Measurements from ENCODE around the gene SMIM13. TPM values are rescaled to one million over a fixed set of nuclear protein-coding genes. Genes with fewer than 3 reads are reported as not detected.

Gene SMIM13
- 1 to 10 TPM; 2.1 to 2.9 TPM for polyA plus RNA-seq

DNA sequence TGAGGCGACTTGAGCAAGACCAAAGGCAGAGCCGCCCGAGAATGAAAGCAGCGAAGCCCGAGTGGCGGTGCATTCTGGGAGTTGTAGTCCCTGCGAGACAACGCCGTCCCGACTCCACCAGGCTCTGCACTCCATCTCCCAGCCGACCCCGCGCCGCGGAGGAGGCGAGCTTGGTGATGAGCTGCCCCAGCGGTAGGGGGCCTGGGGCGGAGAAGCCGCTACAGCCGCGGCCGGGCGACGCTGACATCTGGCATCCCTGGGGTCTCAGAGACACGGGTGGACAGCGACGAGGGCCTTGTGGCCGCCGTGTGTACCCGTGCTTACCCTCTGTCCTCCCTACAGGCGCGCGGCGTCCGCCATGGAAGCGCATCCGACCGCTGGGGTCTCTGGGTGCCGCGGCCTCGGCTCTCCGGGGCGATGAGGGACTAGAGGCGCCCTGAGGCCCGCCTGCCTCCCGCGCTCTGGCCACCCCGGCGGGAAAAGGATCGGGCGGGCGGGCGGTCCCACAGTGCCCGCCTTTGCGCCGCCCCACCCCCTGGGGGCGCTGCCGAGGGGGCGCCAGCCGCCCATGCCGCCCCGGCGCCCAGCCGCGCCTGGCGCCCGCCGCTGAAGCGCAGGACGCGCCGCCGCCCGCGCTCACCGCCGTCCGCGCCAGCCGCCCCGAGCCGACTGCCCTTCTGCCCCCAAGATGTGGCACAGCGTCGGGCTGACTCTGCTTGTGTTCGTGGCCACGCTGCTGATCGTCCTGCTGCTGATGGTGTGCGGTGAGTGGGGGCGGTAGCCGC lies at the start of gene SMIM13:
Gene SMIM13 (plus strand): TSS at position 209 of the 785 bp plus-strand sequence. CDS start 480 bp downstream, at position 689.
- WGBS, 2 donors, result 0 to 1% methylated on average over 55 to 90 of the region's 90 CpGs
- H3K27ac ChIP-seq (ENCODE audit: low read depth in 2 of 2, low read length in 1 of 2), result peak within 1 kb of the TSS; percentile 98 to 99

DNA sequence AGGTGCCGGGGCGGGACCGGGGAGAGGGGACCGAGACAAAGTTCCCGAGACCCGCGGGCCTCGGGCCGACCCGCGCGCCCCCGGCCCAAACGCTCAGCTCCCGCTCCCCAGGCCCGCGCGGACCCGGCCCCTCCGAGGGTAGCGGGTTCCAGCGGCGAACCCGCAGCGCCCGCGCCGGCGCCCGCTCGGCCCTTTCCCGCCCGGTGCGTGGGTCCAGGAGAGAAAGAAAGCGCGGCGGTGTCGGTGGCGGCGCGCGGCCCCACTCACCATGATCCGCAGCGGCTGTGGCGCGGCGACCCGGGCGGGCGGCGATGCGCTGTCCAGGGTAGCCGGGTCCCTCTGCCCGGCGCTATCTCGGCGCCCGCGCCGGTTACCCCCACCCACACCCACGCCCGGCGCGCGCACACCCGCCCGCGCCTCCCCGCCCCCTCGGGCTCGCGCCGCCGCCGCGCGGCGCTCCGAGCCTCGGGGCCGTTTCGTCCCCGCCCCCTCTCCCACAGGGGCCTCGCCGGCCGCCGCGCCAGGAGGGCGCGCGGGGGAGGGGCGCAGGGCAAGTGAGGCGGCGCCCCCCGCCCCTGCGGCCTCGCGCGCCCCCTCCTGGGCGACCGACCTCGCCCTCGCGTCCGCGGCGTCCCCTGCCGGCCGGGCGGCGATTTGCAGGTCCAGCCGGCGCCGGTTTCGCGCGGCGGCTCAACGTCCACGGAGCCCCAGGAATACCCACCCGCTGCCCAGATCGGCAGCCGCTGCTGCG lies 49.5 kb upstream of the SMIM13 start, which contains the start of gene ELOVL2:
Gene ELOVL2 (minus strand): TSS at position 345 of the 751 bp plus-strand sequence. CDS start 75 bp downstream, at position 270.
- 6 to 8% methylated on average over 69 to 124 of the region's 124 CpGs for WGBS, 2 donors
- Histone ChIP-seq H3K4me3 (ENCODE audit: low read depth in 1 of 2, low read length in 2 of 2) (peak within 1 kb of the TSS; percentile 43 to 74), H3K4me1 (ENCODE audit: control insufficient read depth in 2 of 2, insufficient read depth in 2 of 2, low read length in 1 of 2) (peaks cover 4 to 7% of the 10 kb centered on the region in 2 donors), H3K27ac (ENCODE audit: low read depth in 2 of 2, low read length in 1 of 2) (no peak within 1 kb of the TSS), H3K9me3 (ENCODE audit: control insufficient read depth in 2 of 2, insufficient read depth in 1 of 2, low read depth in 1 of 2, low read length in 1 of 2) (peaks cover 0 to 4% of the 10 kb centered on the region in 2 donors), H3K27me3 (ENCODE audit: control insufficient read depth in 1 of 2, insufficient read depth in 2 of 2, low read length in 2 of 2) (peaks cover 0 to 14% of the 10 kb centered on the region in 2 donors), H3K36me3 (ENCODE audit: control insufficient read depth in 2 of 2, insufficient read depth in 2 of 2, low read length in 1 of 2) (no peaks in the 10 kb centered on the region)

More for the DNA sequence above, at the start of gene SMIM13:
- H3K27me3 ChIP-seq (ENCODE audit: control insufficient read depth in 1 of 2, insufficient read depth in 2 of 2, low read length in 2 of 2), result no peaks in the 10 kb centered on the region
- no peaks in the 10 kb centered on the region for H3K36me3 ChIP-seq (ENCODE audit: control insufficient read depth in 2 of 2, insufficient read depth in 2 of 2, low read length in 1 of 2)
- H3K4me3 ChIP-seq (ENCODE audit: low read depth in 1 of 2, low read length in 2 of 2), result peak within 1 kb of the TSS; percentile 88 to 100
- H3K4me1 ChIP-seq (ENCODE audit: control insufficient read depth in 2 of 2, insufficient read depth in 2 of 2, low read length in 1 of 2), result no peaks in the 10 kb centered on the region
- H3K9me3 ChIP-seq (ENCODE audit: control insufficient read depth in 2 of 2, insufficient read depth in 1 of 2, low read depth in 1 of 2, low read length in 1 of 2), result no peaks in the 10 kb centered on the region

DNA sequence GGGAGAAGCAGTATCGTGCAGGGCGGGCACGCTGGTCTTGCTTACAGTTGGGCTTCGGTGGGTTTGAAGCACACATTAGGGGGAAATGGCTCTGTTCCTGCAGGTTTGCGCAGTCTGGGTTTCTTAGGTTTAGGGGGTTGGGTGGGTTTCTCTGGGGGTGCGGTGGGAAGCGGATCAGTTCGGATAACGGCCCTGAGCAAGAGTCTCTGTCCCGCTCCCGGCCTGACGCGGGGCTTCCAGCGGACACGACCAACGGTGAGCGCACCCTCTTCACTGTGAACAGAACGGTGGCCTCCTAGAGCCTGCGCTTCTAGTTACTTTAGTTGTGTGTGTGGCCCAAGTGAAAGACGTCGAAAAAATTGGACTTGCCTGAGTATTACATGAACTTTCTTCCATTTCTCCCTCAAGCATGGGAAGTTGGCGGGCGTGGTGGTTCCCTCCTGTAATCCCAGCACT lies 48.9 kb upstream of the SMIM13 start:
- Histone ChIP-seq H3K27me3 (ENCODE audit: control insufficient read depth in 1 of 2, insufficient read depth in 2 of 2, low read length in 2 of 2) (peaks cover 0 to 14% of the 10 kb centered on the region in 2 donors), H3K27ac (ENCODE audit: low read depth in 2 of 2, low read length in 1 of 2) (no peak overlapping the region), H3K4me3 (ENCODE audit: low read depth in 1 of 2, low read length in 2 of 2) (peak overlapping the region; percentile 43 to 74), H3K36me3 (ENCODE audit: control insufficient read depth in 2 of 2, insufficient read depth in 2 of 2, low read length in 1 of 2) (no peaks in the 10 kb centered on the region), H3K9me3 (ENCODE audit: control insufficient read depth in 2 of 2, insufficient read depth in 1 of 2, low read depth in 1 of 2, low read length in 1 of 2) (peaks cover 0 to 4% of the 10 kb centered on the region in 2 donors), H3K4me1 (ENCODE audit: control insufficient read depth in 2 of 2, insufficient read depth in 2 of 2, low read length in 1 of 2) (peaks cover 4 to 7% of the 10 kb centered on the region in 2 donors)
- WGBS, 2 donors, result 41 to 43% methylated on average over 23 of the region's 23 CpGs

DNA sequence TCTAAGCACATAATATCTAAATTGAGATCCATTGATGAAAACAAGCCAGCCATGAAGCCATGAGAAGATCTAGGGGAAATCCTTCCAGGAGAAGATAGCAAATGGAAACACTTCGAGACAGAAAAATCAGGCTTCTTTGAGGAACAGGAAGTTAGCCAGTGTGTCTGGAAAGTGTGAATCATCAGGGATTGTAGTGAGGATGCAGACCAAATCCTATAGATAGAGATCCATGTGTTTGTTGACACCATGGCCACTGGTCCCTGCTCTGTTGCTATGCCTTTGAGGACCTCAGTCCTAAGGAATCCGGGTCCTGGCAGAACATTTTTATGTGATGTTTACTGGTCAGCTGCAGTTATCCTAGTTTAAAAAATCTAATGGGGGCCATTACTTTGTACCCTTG lies 42.9 kb upstream of the SMIM13 start:
- H3K27ac ChIP-seq (ENCODE audit: low read depth in 2 of 2, low read length in 1 of 2), result no peak overlapping the region
- H3K36me3 ChIP-seq (ENCODE audit: control insufficient read depth in 2 of 2, insufficient read depth in 2 of 2, low read length in 1 of 2), result no peaks in the 10 kb centered on the region
- H3K4me3 ChIP-seq (ENCODE audit: low read depth in 1 of 2, low read length in 2 of 2), result no peak overlapping the region
- 55 to 74% methylated on average over 2 of the region's 2 CpGs for WGBS, 2 donors
- H3K4me1 ChIP-seq (ENCODE audit: control insufficient read depth in 2 of 2, insufficient read depth in 2 of 2, low read length in 1 of 2), result no peaks in the 10 kb centered on the region
- no peaks in the 10 kb centered on the region for H3K9me3 ChIP-seq (ENCODE audit: control insufficient read depth in 2 of 2, insufficient read depth in 1 of 2, low read depth in 1 of 2, low read length in 1 of 2)
- H3K27me3 ChIP-seq (ENCODE audit: control insufficient read depth in 1 of 2, insufficient read depth in 2 of 2, low read length in 2 of 2), result no peaks in the 10 kb centered on the region

DNA sequence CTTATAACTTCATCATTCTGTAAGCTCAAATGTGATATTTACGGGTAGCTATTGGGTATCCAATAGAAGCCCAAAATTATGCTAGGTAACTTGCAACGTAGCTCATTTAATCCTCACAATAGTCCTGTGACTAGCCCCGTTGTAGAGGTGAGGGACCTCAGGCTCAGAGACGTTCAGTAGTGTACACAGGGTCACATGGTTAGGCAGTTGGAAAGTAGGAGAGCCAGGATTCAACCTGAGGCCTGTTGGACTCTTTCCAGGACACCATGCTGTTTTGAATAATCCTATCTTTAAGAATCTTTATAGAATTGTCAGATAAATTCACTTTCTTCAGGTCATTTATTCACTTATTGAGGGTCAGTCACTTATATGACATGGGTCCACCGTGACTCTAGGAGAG lies 40.3 kb upstream of the SMIM13 start:
- Histone ChIP-seq H3K27ac (ENCODE audit: low read depth in 2 of 2, low read length in 1 of 2) (no peak overlapping the region), H3K4me1 (ENCODE audit: control insufficient read depth in 2 of 2, insufficient read depth in 2 of 2, low read length in 1 of 2) (no peaks in the 10 kb centered on the region), H3K9me3 (ENCODE audit: control insufficient read depth in 2 of 2, insufficient read depth in 1 of 2, low read depth in 1 of 2, low read length in 1 of 2) (no peaks in the 10 kb centered on the region), H3K27me3 (ENCODE audit: control insufficient read depth in 1 of 2, insufficient read depth in 2 of 2, low read length in 2 of 2) (no peaks in the 10 kb centered on the region), H3K36me3 (ENCODE audit: control insufficient read depth in 2 of 2, insufficient read depth in 2 of 2, low read length in 1 of 2) (no peaks in the 10 kb centered on the region), H3K4me3 (ENCODE audit: low read depth in 1 of 2, low read length in 2 of 2) (no peak overlapping the region)
- 77 to 82% methylated on average over 5 of the region's 5 CpGs for WGBS, 2 donors

DNA sequence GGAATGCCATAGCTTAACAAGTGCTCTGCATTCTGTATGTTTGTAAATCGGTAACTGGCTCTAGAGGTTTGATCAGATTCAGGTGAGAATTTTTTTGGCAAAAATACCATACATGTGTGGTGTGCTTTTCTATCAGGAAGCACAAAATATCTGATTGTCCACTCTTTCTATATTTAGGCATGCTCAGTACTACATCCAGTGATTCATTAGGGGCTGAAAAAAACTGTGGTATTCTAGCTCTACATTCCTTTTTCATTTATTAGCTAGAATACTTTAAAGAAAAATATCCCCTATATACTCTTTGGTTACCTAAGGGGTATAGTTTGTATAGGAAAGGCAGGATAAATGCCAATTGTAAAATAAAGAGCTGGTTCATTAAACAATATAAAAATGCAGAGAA lies 38.9 kb upstream of the SMIM13 start:
- no peaks in the 10 kb centered on the region for H3K4me1 ChIP-seq (ENCODE audit: control insufficient read depth in 2 of 2, insufficient read depth in 2 of 2, low read length in 1 of 2)
- H3K9me3 ChIP-seq (ENCODE audit: control insufficient read depth in 2 of 2, insufficient read depth in 1 of 2, low read depth in 1 of 2, low read length in 1 of 2), result no peaks in the 10 kb centered on the region
- no peaks in the 10 kb centered on the region for H3K36me3 ChIP-seq (ENCODE audit: control insufficient read depth in 2 of 2, insufficient read depth in 2 of 2, low read length in 1 of 2)
- 65 to 91% methylated on average over 1 of the region's 1 CpG for WGBS, 2 donors
- no peaks in the 10 kb centered on the region for H3K27me3 ChIP-seq (ENCODE audit: control insufficient read depth in 1 of 2, insufficient read depth in 2 of 2, low read length in 2 of 2)
- H3K27ac ChIP-seq (ENCODE audit: low read depth in 2 of 2, low read length in 1 of 2), result no peak overlapping the region
- H3K4me3 ChIP-seq (ENCODE audit: low read depth in 1 of 2, low read length in 2 of 2), result no peak overlapping the region

DNA sequence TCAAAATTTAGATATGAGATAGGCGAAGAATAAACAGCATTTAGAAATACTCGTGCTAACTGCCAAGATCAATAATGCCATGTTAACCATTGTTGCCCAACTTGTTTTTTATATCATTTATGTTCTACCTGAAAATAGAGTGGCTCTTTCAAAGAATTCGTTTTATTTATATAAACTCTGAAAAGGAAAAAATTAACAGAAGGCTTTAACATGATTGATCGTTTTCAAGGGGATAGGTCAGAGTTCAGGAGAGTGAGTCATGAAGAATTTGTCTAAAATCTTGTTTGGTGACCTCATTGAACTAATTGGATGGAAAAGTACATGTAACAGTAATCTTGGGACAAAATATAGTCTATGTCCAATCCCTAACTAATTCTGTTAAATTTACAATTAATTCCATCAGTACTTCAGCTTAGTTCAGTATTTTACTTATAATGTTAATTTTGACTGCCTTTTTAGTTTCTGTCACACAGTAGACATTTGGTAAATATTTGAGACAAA lies 38.5 kb upstream of the SMIM13 start:
- Histone ChIP-seq H3K9me3 (ENCODE audit: control insufficient read depth in 2 of 2, insufficient read depth in 1 of 2, low read depth in 1 of 2, low read length in 1 of 2) (no peaks in the 10 kb centered on the region), H3K36me3 (ENCODE audit: control insufficient read depth in 2 of 2, insufficient read depth in 2 of 2, low read length in 1 of 2) (no peaks in the 10 kb centered on the region), H3K4me1 (ENCODE audit: control insufficient read depth in 2 of 2, insufficient read depth in 2 of 2, low read length in 1 of 2) (no peaks in the 10 kb centered on the region), H3K4me3 (ENCODE audit: low read depth in 1 of 2, low read length in 2 of 2) (no peak overlapping the region), H3K27me3 (ENCODE audit: control insufficient read depth in 1 of 2, insufficient read depth in 2 of 2, low read length in 2 of 2) (no peaks in the 10 kb centered on the region), H3K27ac (ENCODE audit: low read depth in 2 of 2, low read length in 1 of 2) (no peak overlapping the region)
- 32 to 40% methylated on average over 4 of the region's 4 CpGs for WGBS, 2 donors

DNA sequence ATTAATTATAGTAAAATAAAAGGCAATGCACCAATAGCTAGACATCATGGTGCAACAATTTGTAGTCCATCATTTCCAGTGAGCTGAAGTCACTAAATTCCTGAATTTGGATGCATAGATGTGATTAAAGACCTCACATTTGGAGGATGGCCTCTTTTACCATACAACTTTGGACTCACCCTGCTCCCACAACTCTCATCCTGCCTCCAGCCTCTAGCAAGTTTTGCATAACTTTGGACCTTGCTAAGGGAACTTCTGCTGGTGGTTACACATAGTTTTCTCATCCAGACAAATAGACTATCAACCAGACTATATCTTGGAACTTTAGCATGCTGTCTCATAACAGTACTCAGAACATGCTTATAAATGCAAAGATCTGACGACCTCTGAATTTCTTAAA lies 36.8 kb upstream of the SMIM13 start:
- Histone ChIP-seq H3K4me3 (ENCODE audit: low read depth in 1 of 2, low read length in 2 of 2) (no peak overlapping the region), H3K4me1 (ENCODE audit: control insufficient read depth in 2 of 2, insufficient read depth in 2 of 2, low read length in 1 of 2) (no peaks in the 10 kb centered on the region)
- WGBS, 2 donors, result 77 to 78% methylated on average over 1 of the region's 1 CpG

DNA sequence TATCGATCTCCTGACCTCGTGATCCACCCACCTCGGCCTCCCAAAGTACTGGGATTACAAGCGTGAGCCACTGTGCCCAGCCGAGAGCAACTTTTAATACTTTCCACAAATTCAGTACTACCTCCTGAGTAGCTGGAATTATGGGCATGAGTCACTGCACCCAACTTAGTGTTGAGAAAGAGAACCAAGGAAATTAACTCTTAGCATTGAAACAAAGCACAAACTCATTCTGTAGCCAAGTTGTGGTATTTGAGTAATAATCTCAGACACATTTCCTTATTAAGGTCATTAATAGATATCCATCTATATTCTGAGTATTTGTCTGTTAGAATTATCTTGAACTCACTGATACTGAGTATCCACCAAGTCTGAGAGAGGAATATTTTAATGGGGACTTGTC lies 35.2 kb upstream of the SMIM13 start:
- no peak overlapping the region for H3K27ac ChIP-seq (ENCODE audit: low read depth in 2 of 2, low read length in 1 of 2)
- no peaks in the 10 kb centered on the region for H3K4me1 ChIP-seq (ENCODE audit: control insufficient read depth in 2 of 2, insufficient read depth in 2 of 2, low read length in 1 of 2)
- no peaks in the 10 kb centered on the region for H3K9me3 ChIP-seq (ENCODE audit: control insufficient read depth in 2 of 2, insufficient read depth in 1 of 2, low read depth in 1 of 2, low read length in 1 of 2)
- H3K27me3 ChIP-seq (ENCODE audit: control insufficient read depth in 1 of 2, insufficient read depth in 2 of 2, low read length in 2 of 2), result no peaks in the 10 kb centered on the region
- no peaks in the 10 kb centered on the region for H3K36me3 ChIP-seq (ENCODE audit: control insufficient read depth in 2 of 2, insufficient read depth in 2 of 2, low read length in 1 of 2)
- WGBS, 2 donors, result 93 to 96% methylated on average over 5 of the region's 5 CpGs
- no peak overlapping the region for H3K4me3 ChIP-seq (ENCODE audit: low read depth in 1 of 2, low read length in 2 of 2)

More for the DNA sequence above, 36.8 kb upstream of the SMIM13 start:
- H3K36me3 ChIP-seq (ENCODE audit: control insufficient read depth in 2 of 2, insufficient read depth in 2 of 2, low read length in 1 of 2), result no peaks in the 10 kb centered on the region
- no peaks in the 10 kb centered on the region for H3K9me3 ChIP-seq (ENCODE audit: control insufficient read depth in 2 of 2, insufficient read depth in 1 of 2, low read depth in 1 of 2, low read length in 1 of 2)
- no peaks in the 10 kb centered on the region for H3K27me3 ChIP-seq (ENCODE audit: control insufficient read depth in 1 of 2, insufficient read depth in 2 of 2, low read length in 2 of 2)
- H3K27ac ChIP-seq (ENCODE audit: low read depth in 2 of 2, low read length in 1 of 2), result no peak overlapping the region

Data from esophagus (tissue), 2 donors.